Transverse colon (tissue), 4 donors: ENCODE data around the gene ZNFX1. TPM values are rescaled to one million over a fixed set of nuclear protein-coding genes. Genes with fewer than 3 reads are reported as not detected.
"Not testable (repeated sequence)": the region's sequence is repeated elsewhere in the genome, so short reads cannot be mapped to it uniquely, and the experiment has no call there.

Experiments used
- DNase-seq: peaks from one replicate; pipeline ENCODE4 v3.0.0-alpha.2; 2019
- H3K27ac ChIP-seq, 4 donors: fragments of 200-600 bp; sonication (generic); 2 replicates each; pipeline ENCODE4 v1.5.1; 2016 to 2018; ENCODE audit warnings: inconsistent platforms in 4 of 4
- H3K27me3 ChIP-seq: fragments of 200-600 bp; sonication (generic); 2 replicates; pipeline ENCODE4 v1.5.1; 2017; ENCODE audit warnings: inconsistent platforms
- H3K36me3 ChIP-seq, 4 donors: fragments of 200-600 bp; sonication (generic); 2 replicates each; pipeline ENCODE4 v1.5.1; 2017 to 2019; ENCODE audit warnings: inconsistent platforms in 4 of 4
- H3K4me1 ChIP-seq, 4 donors: fragments of 200-600 bp; sonication (generic); 2 replicates each; pipeline ENCODE4 v1.5.1; 2017 to 2020; ENCODE audit warnings: inconsistent platforms in 4 of 4
- H3K4me3 ChIP-seq, 4 donors: fragments of 200-600 bp; sonication (generic); 1 replicate in 1 of 4; 2 replicates in 3 of 4; pipeline versions ENCODE4 v1.5.1 to v1.6.1; 2017 to 2019; ENCODE audit warnings: inconsistent platforms in 4 of 4
- H3K9me3 ChIP-seq, 2 donors: fragments of 200-600 bp; sonication (generic); 2 replicates each; pipeline ENCODE4 v1.5.1; 2017 to 2019; ENCODE audit warnings: inconsistent platforms in 2 of 2
- EP300 ChIP-seq: sonication (generic); formaldehyde crosslinking; IDR thresholded peaks from one replicate; pipeline ENCODE4 v1.6.1; 2017; ENCODE audit warnings: antibody characterized with exemption, low read depth
- POLR2A ChIP-seq: fragments of 450-650 bp; IDR thresholded peaks from one replicate; pipeline ENCODE4 v1.6.1; 2016; ENCODE audit warnings: antibody characterized with exemption, mild to moderate bottlenecking, moderate library complexity
- POLR2AphosphoS5 ChIP-seq, 3 donors: sonication (generic); formaldehyde crosslinking; IDR thresholded peaks; one replicate each; pipeline ENCODE4 v1.6.1; 2016; ENCODE audit warnings: antibody characterized with exemption in 3 of 3
- WGBS, 2 donors: methylation state at CpG; one replicate each; pipeline ENCODE4 v1.1.5; 2018; ENCODE audit warnings: low coverage in 1 of 2; 5-methylcytosine and 5-hydroxymethylcytosine counted together
- in situ Hi-C, 4 donors: fragments of 200-750 bp; cut with MboI; loops; one replicate each; pipeline versions ENCODE4 v1.15.0 to v1.15.1; 2017; ENCODE audit warnings: low sequenced_read_pairs in 3 of 4, low pct_ligation_motif_present in 1 of 4, low pct_unique_long_range_greater_than_20kb in 1 of 4
- intact Hi-C: fragments of 100-400 bp; cut with DNase I; formaldehyde crosslinking; loops from one replicate; pipeline ENCODE4 v1.15.1; 2023; ENCODE audit warnings: low total_unique reads
- total RNA-seq, 4 donors: library from RNA; depleted of rRNA; stranded (reverse); fragments of >200 nt; gene quantifications; one replicate each; pipeline ENCODE4 v1.1.0, GENCODE V29; 2016
- TF ChIP-seq, protein P1 (sequence below), 5 experiments: fragments of 200-600 bp in 3 of 5; fragments of 450-650 bp in 2 of 5; sonication (generic) in 3 of 5; IDR thresholded peaks; 1 replicate in 2 of 5; 2 replicates in 3 of 5; pipeline ENCODE4 v1.5.1; 2016 to 2017; ENCODE audit warnings: antibody characterized with exemption in 5 of 5, inconsistent platforms in 3 of 5, mild to moderate bottlenecking in 2 of 5, moderate library complexity in 1 of 5

Gene ZNFX1
- total RNA-seq, 4 donors from 2014 or later = 29.1 to 35.4 (median 33.5) TPM

DNA sequence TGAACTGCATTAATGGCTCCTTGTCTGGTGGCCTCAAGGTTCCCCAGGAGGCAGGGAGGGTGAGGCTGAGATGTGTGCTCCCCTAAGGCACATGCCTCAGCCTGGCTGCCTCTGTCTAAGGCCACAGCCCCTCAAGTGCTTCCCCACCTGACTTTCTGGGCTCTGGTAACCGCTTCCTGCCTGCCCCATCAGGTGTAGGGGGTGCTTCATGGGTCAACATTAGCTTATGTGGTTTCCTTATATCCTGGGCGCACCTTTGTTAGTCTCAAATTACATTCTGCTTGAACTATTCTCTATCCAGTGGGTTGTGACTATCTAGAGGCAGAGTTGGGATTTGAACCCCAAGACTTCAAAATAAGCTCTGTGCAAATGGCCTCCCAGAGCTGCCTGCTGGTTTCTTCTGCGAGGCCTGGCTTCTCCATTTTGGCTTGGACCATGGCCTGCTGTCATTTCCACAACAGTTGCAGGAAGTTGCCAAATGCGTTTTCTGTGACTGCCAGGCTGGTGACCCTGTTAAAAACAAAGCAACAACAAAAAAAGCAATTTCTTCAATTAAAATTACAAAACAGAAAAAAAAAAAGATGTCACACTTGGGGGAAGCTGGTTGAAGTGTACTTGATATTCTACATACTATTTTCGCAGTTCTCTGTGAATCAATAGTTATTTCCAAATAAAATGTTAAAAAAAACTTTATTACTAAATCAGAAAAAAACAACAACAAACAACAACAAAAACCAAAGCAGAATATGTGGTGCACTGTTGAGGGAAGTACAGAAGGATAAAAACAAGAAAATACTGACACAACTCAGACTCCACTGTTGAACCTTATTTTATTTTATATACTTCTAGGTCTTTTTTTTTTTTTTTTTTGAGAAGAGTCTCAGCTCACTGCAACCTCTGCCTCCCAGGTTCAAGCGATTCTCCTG, 20.0 kb upstream of the ZNFX1 start:
- peak; percentile 11 for DNase-seq
- no peaks in the 10 kb centered on the region for H3K4me1 ChIP-seq
- WGBS, 2 donors = 79 to 88% methylated on average over 3 to 6 of the region's 6 CpGs
- no peaks in the 10 kb centered on the region for H3K9me3 ChIP-seq
- no peaks in the 10 kb centered on the region for H3K27me3 ChIP-seq
- no peak overlapping the region for H3K27ac ChIP-seq
- in situ Hi-C loops = no loop called here
- no peaks in the 10 kb centered on the region for H3K36me3 ChIP-seq
- no peak overlapping the region for H3K4me3 ChIP-seq
- TF ChIP-seq POLR2A (no peak), POLR2AphosphoS5 (IDR thresholded peaks at IDR 0.05) (no peak), EP300 (no peak)
- TF ChIP-seq, protein P1, sequence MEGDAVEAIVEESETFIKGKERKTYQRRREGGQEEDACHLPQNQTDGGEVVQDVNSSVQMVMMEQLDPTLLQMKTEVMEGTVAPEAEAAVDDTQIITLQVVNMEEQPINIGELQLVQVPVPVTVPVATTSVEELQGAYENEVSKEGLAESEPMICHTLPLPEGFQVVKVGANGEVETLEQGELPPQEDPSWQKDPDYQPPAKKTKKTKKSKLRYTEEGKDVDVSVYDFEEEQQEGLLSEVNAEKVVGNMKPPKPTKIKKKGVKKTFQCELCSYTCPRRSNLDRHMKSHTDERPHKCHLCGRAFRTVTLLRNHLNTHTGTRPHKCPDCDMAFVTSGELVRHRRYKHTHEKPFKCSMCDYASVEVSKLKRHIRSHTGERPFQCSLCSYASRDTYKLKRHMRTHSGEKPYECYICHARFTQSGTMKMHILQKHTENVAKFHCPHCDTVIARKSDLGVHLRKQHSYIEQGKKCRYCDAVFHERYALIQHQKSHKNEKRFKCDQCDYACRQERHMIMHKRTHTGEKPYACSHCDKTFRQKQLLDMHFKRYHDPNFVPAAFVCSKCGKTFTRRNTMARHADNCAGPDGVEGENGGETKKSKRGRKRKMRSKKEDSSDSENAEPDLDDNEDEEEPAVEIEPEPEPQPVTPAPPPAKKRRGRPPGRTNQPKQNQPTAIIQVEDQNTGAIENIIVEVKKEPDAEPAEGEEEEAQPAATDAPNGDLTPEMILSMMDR (IDR thresholded peaks at IDR 0.05) = no peak
- intact Hi-C loops = no loop called here

DNA sequence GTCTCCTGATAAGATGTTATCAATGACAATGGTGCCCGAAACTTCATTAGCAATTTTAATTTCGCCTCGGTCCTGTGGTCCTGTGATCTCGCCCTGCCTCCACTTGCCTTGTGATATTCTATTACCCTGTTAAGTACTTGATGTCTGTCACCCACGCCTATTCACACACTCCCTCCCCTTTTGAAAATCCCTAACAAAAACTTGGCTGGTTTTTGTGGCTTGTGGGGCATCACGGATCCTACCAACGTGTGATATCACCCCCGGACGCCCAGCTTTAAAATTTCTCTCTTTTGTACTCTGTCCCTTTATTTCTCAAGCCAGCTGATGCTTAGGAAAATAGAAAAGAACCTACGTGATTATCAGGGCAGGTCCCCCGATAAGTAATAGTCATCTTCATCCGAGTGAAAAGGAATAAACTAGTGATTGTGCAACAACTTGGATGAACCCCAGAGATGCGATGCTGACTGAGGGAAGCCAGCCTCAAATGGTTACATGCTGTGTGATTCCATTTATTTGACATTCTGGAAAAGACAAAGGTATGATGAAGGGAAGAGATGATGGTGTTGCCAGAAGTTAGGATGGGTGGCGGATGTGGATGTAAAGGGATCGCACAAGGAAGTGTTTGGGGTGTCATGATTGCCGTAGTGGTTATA, 16.3 kb upstream of the ZNFX1 start:
- WGBS, 2 donors = 84 to 86% methylated on average over 13 to 16 of the region's 16 CpGs
- H3K36me3 ChIP-seq = peaks cover 0 to 32% (median 6%) of the 10 kb centered on the region in 4 donors

DNA sequence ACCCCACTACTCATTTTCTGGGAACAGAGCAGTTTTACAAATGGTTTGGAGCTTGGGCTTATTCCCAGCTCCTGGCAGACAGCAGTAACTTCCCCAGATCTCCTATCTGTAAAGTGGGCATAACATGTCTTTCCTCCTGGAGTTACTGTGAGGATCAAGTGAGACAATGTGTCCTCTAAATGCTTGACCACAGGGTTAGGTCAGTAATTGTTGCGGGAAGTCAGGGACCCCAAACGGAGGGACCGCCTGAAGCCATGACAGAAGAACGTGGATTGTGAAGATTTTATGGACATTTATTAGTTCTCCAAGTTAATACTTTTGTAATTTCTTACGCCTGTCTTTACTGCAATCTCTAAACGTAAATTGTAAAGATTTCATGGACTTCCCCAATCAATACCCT, 15.3 kb upstream of the ZNFX1 start:
- Histone ChIP-seq H3K27me3 (no peaks in the 10 kb centered on the region), H3K27ac (no peak overlapping the region), H3K36me3 (peaks cover 0 to 42% (median 10%) of the 10 kb centered on the region in 4 donors), H3K4me1 (peaks cover 0 to 7% (median 0%) of the 10 kb centered on the region in 4 donors), H3K9me3 (no peaks in the 10 kb centered on the region), H3K4me3 (no peak overlapping the region)
- WGBS, 2 donors = 95 to 100% methylated on average over 2 to 6 of the region's 6 CpGs
- in situ Hi-C loops (no loop called here), intact Hi-C loops (no loop called here)
- TF ChIP-seq POLR2A (no peak), EP300 (no peak), POLR2AphosphoS5 (IDR thresholded peaks at IDR 0.05) (no peak)
- TF ChIP-seq, protein P1 (IDR thresholded peaks at IDR 0.05) = no peak
- no peak for DNase-seq

More for the DNA sequence above, 16.3 kb upstream of the ZNFX1 start:
- H3K4me1 ChIP-seq, H3K4me3 ChIP-seq, H3K9me3 ChIP-seq, H3K27ac ChIP-seq, H3K27me3 ChIP-seq, DNase-seq, intact Hi-C loops, in situ Hi-C loops: not testable (repeated sequence)

DNA sequence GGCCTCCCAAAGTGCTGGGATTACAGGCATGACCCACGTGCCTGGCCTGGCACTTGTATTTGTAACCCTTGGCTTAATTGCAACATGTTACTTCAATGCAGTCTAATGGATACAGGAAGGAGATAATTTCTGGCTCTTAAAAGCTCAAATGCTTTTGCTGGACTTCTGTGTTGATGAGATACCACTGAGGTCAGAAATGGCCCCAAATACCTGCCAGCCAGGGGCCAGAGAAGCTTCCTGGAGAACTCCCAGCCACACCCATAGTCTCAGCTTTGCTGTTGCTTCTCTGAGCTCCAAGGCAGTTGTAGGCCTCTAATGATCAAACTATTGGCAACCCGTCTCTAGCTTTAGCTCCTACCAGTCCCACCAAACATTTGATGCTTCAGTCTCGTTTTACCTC, 14.2 kb upstream of the ZNFX1 start:
- no peak for DNase-seq
- Histone ChIP-seq H3K9me3 (peaks cover 1 to 9% of the 10 kb centered on the region in 2 donors), H3K4me1 (peaks cover 0 to 12% (median 0%) of the 10 kb centered on the region in 4 donors), H3K27me3 (no peaks in the 10 kb centered on the region), H3K4me3 (no peak overlapping the region), H3K27ac (no peak overlapping the region), H3K36me3 (peaks cover 0 to 53% (median 15%) of the 10 kb centered on the region in 4 donors)
- no peak for TF ChIP-seq POLR2AphosphoS5 (IDR thresholded peaks at IDR 0.05)
- TF ChIP-seq, protein P1 (IDR thresholded peaks at IDR 0.05) = no peak
- no peak for TF ChIP-seq EP300
- no peak for TF ChIP-seq POLR2A
- in situ Hi-C loops = no loop called here
- intact Hi-C loops = no loop called here
- 44 to 53% methylated on average over 3 of the region's 3 CpGs for WGBS, 2 donors
